Nephron progenitor cell (in vitro differentiated cells): ENCODE data around the gene SEC16A.
A peak's percentile ranks its signal among the peaks of the same experiment; 100 is the strongest.

ENCODE experiments used
- DNase-seq: peaks from one replicate; pipeline ENCODE4 v3.0.0; 2021
- H3K27ac Mint-ChIP-seq: 2 replicates; pipeline ENCODE4 v1.8.0; 2021; ENCODE audit warnings: mild to moderate bottlenecking, moderate library complexity, mixed read lengths
- H3K27me3 Mint-ChIP-seq: 2 replicates; pipeline ENCODE4 v1.8.0; 2021; ENCODE audit warnings: mild to moderate bottlenecking, low read depth, mixed read lengths; ENCODE audit not compliant: poor library complexity
- H3K36me3 Mint-ChIP-seq: 2 replicates; pipeline ENCODE4 v1.8.0; 2021; ENCODE audit warnings: low read depth, mixed read lengths
- H3K4me1 Mint-ChIP-seq: 2 replicates; pipeline ENCODE4 v1.8.0; 2021; ENCODE audit warnings: mixed read lengths
- H3K4me3 Mint-ChIP-seq: 2 replicates; pipeline ENCODE4 v1.8.0; 2021; ENCODE audit warnings: mild to moderate bottlenecking, moderate library complexity, mixed read lengths
- H3K9me3 Mint-ChIP-seq: 2 replicates; pipeline ENCODE4 v1.8.0; 2021; ENCODE audit warnings: mild to moderate bottlenecking, moderate library complexity, mixed read lengths
- TF ChIP-seq, protein P1 (sequence below): fragments of 200-600 bp; sonication (generic); IDR thresholded peaks from 2 replicates; pipeline ENCODE4 v1.5.0; 2021; ENCODE audit warnings: antibody characterized with exemption

SEC16A gene

DNA sequence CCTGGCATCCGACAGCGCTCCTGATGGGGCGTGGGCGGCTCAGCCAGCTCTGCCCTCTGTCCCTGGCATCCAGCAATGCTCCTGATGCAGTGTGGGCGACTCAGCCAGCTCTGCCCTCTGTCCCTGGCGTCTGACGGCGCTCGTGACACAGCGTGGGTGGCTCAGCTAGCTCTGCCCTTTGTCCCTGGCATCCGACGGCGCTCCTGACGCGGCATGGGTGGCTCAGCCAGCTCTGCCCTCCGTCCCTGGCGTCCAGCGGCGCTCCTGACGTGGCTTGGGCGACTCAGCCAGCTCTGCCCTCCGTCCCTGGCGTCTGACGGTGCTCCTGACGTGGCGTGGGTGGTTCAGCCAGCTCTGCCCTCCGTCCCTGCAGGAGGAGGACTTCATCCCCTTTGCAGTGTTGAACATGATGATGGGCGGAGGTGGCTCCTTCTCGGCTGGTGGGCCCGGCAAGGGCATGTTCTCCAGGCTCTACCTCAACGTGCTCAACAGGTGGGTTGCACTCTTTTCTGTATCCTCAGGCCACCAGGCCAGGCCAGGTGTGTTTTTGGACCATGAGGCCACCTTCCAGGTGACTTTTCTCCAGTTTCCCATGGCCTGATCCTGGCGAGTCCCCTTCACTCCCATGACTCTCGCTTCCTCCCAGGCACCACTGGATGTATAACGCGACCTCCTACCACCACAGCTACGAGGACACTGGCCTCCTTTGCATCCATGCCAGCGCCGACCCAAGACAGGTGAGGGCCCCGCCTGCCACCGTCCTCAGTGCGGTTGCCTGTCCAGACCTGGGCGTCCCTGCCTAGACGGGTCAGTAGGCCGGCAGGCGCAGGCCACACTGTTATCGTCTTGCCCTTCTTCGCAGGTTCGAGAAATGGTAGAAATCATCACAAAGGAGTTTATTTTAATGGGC lies 64.4 kb downstream of the SEC16A start:
- no peak overlapping the region for H3K4me3 Mint-ChIP-seq

GRCh38 chr9:136416914-136417313 lies 65.9 kb downstream of the SEC16A start:
- Mint-ChIP-seq H3K4me3 (no peak overlapping the region), H3K27ac (no peak overlapping the region), H3K4me1 (peaks cover 4% of the 10 kb centered on the region), H3K36me3 (peaks cover 50% of the 10 kb centered on the region), H3K27me3 (no peaks in the 10 kb centered on the region), H3K9me3 (no peaks in the 10 kb centered on the region)
- no peak for DNase-seq
- TF ChIP-seq, protein P1, sequence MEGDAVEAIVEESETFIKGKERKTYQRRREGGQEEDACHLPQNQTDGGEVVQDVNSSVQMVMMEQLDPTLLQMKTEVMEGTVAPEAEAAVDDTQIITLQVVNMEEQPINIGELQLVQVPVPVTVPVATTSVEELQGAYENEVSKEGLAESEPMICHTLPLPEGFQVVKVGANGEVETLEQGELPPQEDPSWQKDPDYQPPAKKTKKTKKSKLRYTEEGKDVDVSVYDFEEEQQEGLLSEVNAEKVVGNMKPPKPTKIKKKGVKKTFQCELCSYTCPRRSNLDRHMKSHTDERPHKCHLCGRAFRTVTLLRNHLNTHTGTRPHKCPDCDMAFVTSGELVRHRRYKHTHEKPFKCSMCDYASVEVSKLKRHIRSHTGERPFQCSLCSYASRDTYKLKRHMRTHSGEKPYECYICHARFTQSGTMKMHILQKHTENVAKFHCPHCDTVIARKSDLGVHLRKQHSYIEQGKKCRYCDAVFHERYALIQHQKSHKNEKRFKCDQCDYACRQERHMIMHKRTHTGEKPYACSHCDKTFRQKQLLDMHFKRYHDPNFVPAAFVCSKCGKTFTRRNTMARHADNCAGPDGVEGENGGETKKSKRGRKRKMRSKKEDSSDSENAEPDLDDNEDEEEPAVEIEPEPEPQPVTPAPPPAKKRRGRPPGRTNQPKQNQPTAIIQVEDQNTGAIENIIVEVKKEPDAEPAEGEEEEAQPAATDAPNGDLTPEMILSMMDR: no peak

More for the DNA sequence above, 64.4 kb downstream of the SEC16A start:
- H3K27ac Mint-ChIP-seq: no peak overlapping the region
- no peaks in the 10 kb centered on the region for H3K4me1 Mint-ChIP-seq
- H3K36me3 Mint-ChIP-seq: peaks cover 44% of the 10 kb centered on the region
- no peak for DNase-seq
- TF ChIP-seq, protein P1: no peak
- H3K9me3 Mint-ChIP-seq: no peaks in the 10 kb centered on the region
- no peaks in the 10 kb centered on the region for H3K27me3 Mint-ChIP-seq

GRCh38 chr9:136416427-136416826 lies 66.4 kb downstream of the SEC16A start:
- H3K4me1 Mint-ChIP-seq: peaks cover 9% of the 10 kb centered on the region
- no peak overlapping the region for H3K4me3 Mint-ChIP-seq
- DNase-seq: no peak
- H3K27me3 Mint-ChIP-seq: no peaks in the 10 kb centered on the region
- H3K9me3 Mint-ChIP-seq: no peaks in the 10 kb centered on the region
- H3K27ac Mint-ChIP-seq: no peak overlapping the region
- TF ChIP-seq, protein P1: no peak
- peaks cover 50% of the 10 kb centered on the region for H3K36me3 Mint-ChIP-seq

GRCh38 chr9:136412962-136413361 lies 69.9 kb downstream of the SEC16A start:
- Mint-ChIP-seq H3K27ac (no peak overlapping the region), H3K36me3 (peaks cover 48% of the 10 kb centered on the region), H3K27me3 (no peaks in the 10 kb centered on the region), H3K9me3 (no peaks in the 10 kb centered on the region), H3K4me1 (peaks cover 33% of the 10 kb centered on the region), H3K4me3 (no peak overlapping the region)
- TF ChIP-seq, protein P1: no peak
- DNase-seq: no peak

GRCh38 chr9:136411378-136411777 lies 71.5 kb downstream of the SEC16A start:
- TF ChIP-seq, protein P1: no peak
- Mint-ChIP-seq H3K9me3 (no peaks in the 10 kb centered on the region), H3K27me3 (no peaks in the 10 kb centered on the region), H3K4me1 (peaks cover 38% of the 10 kb centered on the region), H3K36me3 (peaks cover 51% of the 10 kb centered on the region), H3K27ac (peak overlapping the region; percentile 87), H3K4me3 (peak overlapping the region; percentile 97)
- no peak for DNase-seq
